ENCODE data around the gene TOX2.

Gene TOX2

GRCh38 chr20:44002861-44003260, 88.2 kb downstream of the TOX2 start:
- DNase-seq, result no peak

GRCh38 chr20:44003609-44004008, 89.0 kb downstream of the TOX2 start:
- DNase-seq, result no peak

GRCh38 chr20:44004306-44004915, 89.8 kb downstream of the TOX2 start:
- no peak for DNase-seq

GRCh38 chr20:44005661-44006060, 91.0 kb downstream of the TOX2 start:
- no peak for DNase-seq

- no peak for DNase-seq
Observed at GRCh38 chr20:44006126-44006525, 91.5 kb downstream of the TOX2 start.

GRCh38 chr20:44006578-44006977, 91.9 kb downstream of the TOX2 start:
- DNase-seq, result no peak

GRCh38 chr20:44008806-44009678, 94.4 kb downstream of the TOX2 start:
- no peak for DNase-seq

- DNase-seq, result no peak
Observed at GRCh38 chr20:44009679-44009992, 95.0 kb downstream of the TOX2 start.

GRCh38 chr20:44010162-44010704, 95.6 kb downstream of the TOX2 start:
- no peak for DNase-seq

- no peak for DNase-seq
Observed at GRCh38 chr20:44011251-44011940, 96.7 kb downstream of the TOX2 start.

GRCh38 chr20:44012466-44013226, 98.0 kb downstream of the TOX2 start:
- no peak for DNase-seq

GRCh38 chr20:44014807-44015732, 100.4 kb downstream of the TOX2 start:
- DNase-seq, result no peak

- no peak for DNase-seq
Observed at GRCh38 chr20:44015733-44016103, 101.1 kb downstream of the TOX2 start.

- no peak for DNase-seq
Observed at GRCh38 chr20:44016525-44016924, 101.9 kb downstream of the TOX2 start.

GRCh38 chr20:44017211-44017610, 102.6 kb downstream of the TOX2 start:
- DNase-seq, result no peak

- no peak for DNase-seq
Observed at GRCh38 chr20:44017905-44018258, 103.2 kb downstream of the TOX2 start.

- no peak for DNase-seq
Observed at GRCh38 chr20:44018259-44018941, 103.7 kb downstream of the TOX2 start.

- DNase-seq, result no peak
Observed at GRCh38 chr20:44018942-44019637, 104.4 kb downstream of the TOX2 start.

GRCh38 chr20:44019638-44020335, 105.1 kb downstream of the TOX2 start:
- peak; percentile 74 for DNase-seq

Data from activated CD4-positive, alpha-beta T cell treated with anti-CD3 and anti-CD28 coated beads, Interleukin-2, amount 50 U/mL, for 16 hours (primary cell).